Measurements from ENCODE around the gene OR2C1.
A peak's percentile ranks its signal among the peaks of the same experiment; 100 is the strongest.

DNA sequence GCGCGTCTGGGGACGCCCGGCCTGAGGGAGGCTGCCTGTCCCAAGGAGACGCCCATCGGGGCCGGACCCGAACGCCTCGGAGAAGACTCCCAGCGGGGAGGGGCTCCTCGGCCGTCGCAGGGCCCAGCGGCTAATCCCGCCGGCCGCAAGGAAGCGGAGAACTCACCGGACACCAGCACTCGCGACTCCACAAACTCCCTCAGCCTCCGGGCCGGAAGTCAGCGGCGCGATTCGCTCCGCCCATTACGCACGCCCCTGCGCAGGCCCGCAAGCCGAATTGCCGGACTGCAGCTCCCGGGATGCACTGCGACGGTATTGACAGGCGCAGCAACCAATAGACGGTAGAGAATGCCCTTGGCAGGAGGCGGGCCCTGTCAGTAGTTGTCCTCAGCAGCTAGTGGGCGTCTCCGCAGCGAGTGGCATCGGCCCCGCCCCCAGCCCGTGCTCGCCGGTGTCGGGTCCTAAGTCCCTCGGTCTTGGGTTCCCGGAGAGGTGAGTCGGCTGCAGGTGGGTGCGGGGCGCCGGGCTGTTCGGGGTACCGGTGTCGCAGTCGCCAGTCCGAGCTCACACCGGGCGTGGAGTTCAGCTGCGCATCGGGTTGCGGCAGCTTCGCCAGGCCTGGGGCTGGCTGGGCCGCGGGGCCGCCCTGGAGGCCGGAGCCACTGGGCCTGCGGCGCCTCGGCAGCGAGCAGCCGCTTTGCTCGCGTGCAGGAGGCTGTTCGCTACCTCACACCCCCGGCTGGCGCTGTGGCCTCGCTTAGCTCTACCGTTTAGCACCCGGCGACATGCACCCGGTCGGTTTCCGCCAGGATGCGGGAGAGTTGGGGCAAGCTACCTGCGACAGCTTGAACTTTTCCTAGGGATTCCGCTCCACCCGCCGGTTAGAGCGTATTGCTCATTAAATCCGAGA, 45.3 kb downstream of the OR2C1 start, which contains the start of the genes ZNF174 and ZSCAN32:
- no peak for TF ChIP-seq CTCF (IDR thresholded peaks at IDR 0.05; ENCODE audit: low read depth, low read length)
- TF ChIP-seq POLR2A (IDR thresholded peaks at IDR 0.05; ENCODE audit: extremely low read depth, insufficient read length): peak; percentile 77
- TF ChIP-seq, protein P1, sequence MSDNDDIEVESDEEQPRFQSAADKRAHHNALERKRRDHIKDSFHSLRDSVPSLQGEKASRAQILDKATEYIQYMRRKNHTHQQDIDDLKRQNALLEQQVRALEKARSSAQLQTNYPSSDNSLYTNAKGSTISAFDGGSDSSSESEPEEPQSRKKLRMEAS (IDR thresholded peaks at IDR 0.05; ENCODE audit: low read depth, low read length): peak; percentile 71

Measured in NB4 (cell line).